Lower leg skin (tissue), 3 donors: ENCODE results near the gene CCL27.

Experiments used
- CTCF ChIP-seq, 3 donors: fragments of 450-650 bp; IDR thresholded peaks; one replicate each; pipeline ENCODE4 v1.5.1; 2016; ENCODE audit warnings: antibody characterized with exemption in 3 of 3, mild to moderate bottlenecking in 3 of 3, moderate library complexity in 2 of 3
- POLR2A ChIP-seq, 2 donors: fragments of 450-650 bp; IDR thresholded peaks; one replicate each; pipeline ENCODE4 v1.6.1; 2016 to 2017; ENCODE audit warnings: antibody characterized with exemption in 2 of 2, mild to moderate bottlenecking in 1 of 2, moderate library complexity in 1 of 2

- TF ChIP-seq POLR2A (IDR thresholded peaks at IDR 0.05) (no peak), CTCF (IDR thresholded peaks at IDR 0.05) (no peak)
These were observed 12.0 kb upstream of the CCL27 start for GRCh38 chr9:34674440-34674839.
